Lower leg skin (tissue), 3 donors: Measurements from ENCODE around the gene UGT2B15.

Source experiments
- POLR2A ChIP-seq, 2 donors: fragments of 450-650 bp; IDR thresholded peaks; one replicate each; pipeline ENCODE4 v1.6.1; 2016 to 2017; ENCODE audit warnings: antibody characterized with exemption in 2 of 2, mild to moderate bottlenecking in 1 of 2, moderate library complexity in 1 of 2
- TF ChIP-seq, protein P1 (sequence below), 3 donors: fragments of 450-650 bp; IDR thresholded peaks; one replicate each; pipeline ENCODE4 v1.5.1; 2016; ENCODE audit warnings: antibody characterized with exemption in 3 of 3, mild to moderate bottlenecking in 3 of 3, moderate library complexity in 2 of 3

GRCh38 chr4:68630371-68630770 lies 40.1 kb downstream of the UGT2B15 start:
- TF ChIP-seq, protein P1, sequence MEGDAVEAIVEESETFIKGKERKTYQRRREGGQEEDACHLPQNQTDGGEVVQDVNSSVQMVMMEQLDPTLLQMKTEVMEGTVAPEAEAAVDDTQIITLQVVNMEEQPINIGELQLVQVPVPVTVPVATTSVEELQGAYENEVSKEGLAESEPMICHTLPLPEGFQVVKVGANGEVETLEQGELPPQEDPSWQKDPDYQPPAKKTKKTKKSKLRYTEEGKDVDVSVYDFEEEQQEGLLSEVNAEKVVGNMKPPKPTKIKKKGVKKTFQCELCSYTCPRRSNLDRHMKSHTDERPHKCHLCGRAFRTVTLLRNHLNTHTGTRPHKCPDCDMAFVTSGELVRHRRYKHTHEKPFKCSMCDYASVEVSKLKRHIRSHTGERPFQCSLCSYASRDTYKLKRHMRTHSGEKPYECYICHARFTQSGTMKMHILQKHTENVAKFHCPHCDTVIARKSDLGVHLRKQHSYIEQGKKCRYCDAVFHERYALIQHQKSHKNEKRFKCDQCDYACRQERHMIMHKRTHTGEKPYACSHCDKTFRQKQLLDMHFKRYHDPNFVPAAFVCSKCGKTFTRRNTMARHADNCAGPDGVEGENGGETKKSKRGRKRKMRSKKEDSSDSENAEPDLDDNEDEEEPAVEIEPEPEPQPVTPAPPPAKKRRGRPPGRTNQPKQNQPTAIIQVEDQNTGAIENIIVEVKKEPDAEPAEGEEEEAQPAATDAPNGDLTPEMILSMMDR (IDR thresholded peaks at IDR 0.05): no peak
- TF ChIP-seq POLR2A (IDR thresholded peaks at IDR 0.05): no peak
